H1 (cell line): ENCODE data around the gene TGM2. TPM values are rescaled to one million over a fixed set of nuclear protein-coding genes. Genes with fewer than 3 reads are reported as not detected.
A peak's percentile ranks its signal among the peaks of the same experiment; 100 is the strongest.

Experiments
- CTCF ChIA-PET: fragments of 300-600 bp; sonication (Branson Sonifier 250); formaldehyde crosslinking; loops from one replicate; lab custom pipeline; 2021; ENCODE audit not compliant: partially characterized antibody; lab: Charles Lee
- POLR2A ChIA-PET: fragments of 300-600 bp; sonication (Branson Sonifier 250); formaldehyde crosslinking; loops from one replicate; lab custom pipeline; 2021; ENCODE audit warnings: inconsistent platforms; ENCODE audit not compliant: partially characterized antibody; lab: Charles Lee
- DNase-seq, 2 experiments: peaks; one replicate each; pipeline versions ENCODE4 v3.0.0 to v3.0.0-alpha.2; 2010 to 2022; ENCODE audit warnings: low spot score in 2 of 2, low read depth in 1 of 2, mixed read lengths in 1 of 2
- FAIRE-seq: peaks from 2 replicates; lab custom pipeline; 2011; peaks lifted over from hg19 to GRCh38; lab: Jason Lieb, UNC
- H2AFZ ChIP-seq: 2 replicates; pipeline ENCODE4 v1.8.1; 2012; ENCODE audit warnings: low read length, inconsistent platforms
- H2AK5ac ChIP-seq: 2 replicates; pipeline ENCODE4 v1.6.1; 2013; ENCODE audit warnings: low read depth, low read length
- H2BK120ac ChIP-seq: replicated peaks from 2 replicates; pipeline ENCODE3; 2013; ENCODE audit warnings: low read depth, low read length, inconsistent platforms
- H2BK12ac ChIP-seq: 2 replicates; pipeline ENCODE4 v1.6.1; 2013; ENCODE audit warnings: low read depth, low read length
- H2BK15ac ChIP-seq: 2 replicates; pipeline ENCODE4 v1.6.1; 2013; ENCODE audit warnings: low read length
- H2BK20ac ChIP-seq: 2 replicates; pipeline ENCODE4 v1.6.1; 2013; ENCODE audit warnings: low read length
- H2BK5ac ChIP-seq: 2 replicates; pipeline ENCODE4 v1.6.1; 2013; ENCODE audit warnings: low read depth, low read length
- H3K14ac ChIP-seq: 2 replicates; pipeline ENCODE4 v1.6.1; 2013; ENCODE audit warnings: inconsistent platforms; ENCODE audit not compliant: insufficient read length
- H3K18ac ChIP-seq: 2 replicates; pipeline ENCODE4 v1.6.1; 2013; ENCODE audit warnings: low read length; ENCODE audit errors: extremely low read depth
- H3K23ac ChIP-seq: 2 replicates; pipeline ENCODE4 v1.6.1; 2013; ENCODE audit warnings: inconsistent platforms; ENCODE audit not compliant: insufficient read length
- H3K23me2 ChIP-seq: 2 replicates; pipeline ENCODE4 v1.6.1; 2013; ENCODE audit warnings: low read depth, low read length
- H3K27ac ChIP-seq: 2 replicates; pipeline ENCODE4 v1.6.1; 2011; ENCODE audit warnings: low read depth, low read length, inconsistent platforms
- H3K27me3 ChIP-seq, 4 experiments: replicated peaks in 1 of 4; 1 replicate in 1 of 4; 2 replicates in 3 of 4; pipeline versions ENCODE4 v1.6.1 to v1.8.1; 2011 to 2013; ENCODE audit warnings: low read length in 3 of 4, mild to moderate bottlenecking in 3 of 4, inconsistent platforms in 2 of 4, mixed read lengths in 2 of 4, moderate library complexity in 1 of 4; ENCODE audit not compliant: control insufficient read depth in 3 of 4, insufficient read depth in 3 of 4; ENCODE audit errors: extremely low read depth in 1 of 4
- H3K36me3 ChIP-seq, 4 experiments: 2 replicates each; pipeline versions ENCODE4 v1.6.1 to v1.8.1; 2011 to 2013; ENCODE audit warnings: mild to moderate bottlenecking in 4 of 4, low read length in 3 of 4, moderate library complexity in 2 of 4, control low read depth in 1 of 4, inconsistent platforms in 1 of 4; ENCODE audit not compliant: insufficient read depth in 4 of 4, control insufficient read depth in 2 of 4
- H3K4ac ChIP-seq: replicated peaks from 2 replicates; pipeline ENCODE3; 2013; ENCODE audit warnings: low read length, low read depth, mixed read lengths, inconsistent platforms; ENCODE audit not compliant: insufficient read length
- H3K4me1 ChIP-seq, 4 experiments: replicated peaks in 1 of 4; 1 replicate in 1 of 4; 2 replicates in 3 of 4; pipeline versions ENCODE4 v1.6.1 to v1.8.1; 2011 to 2013; ENCODE audit warnings: low read length in 3 of 4, inconsistent platforms in 2 of 4, mixed read lengths in 1 of 4; ENCODE audit not compliant: insufficient read depth in 4 of 4, control insufficient read depth in 3 of 4
- H3K4me2 ChIP-seq, 2 experiments: 2 replicates each; pipeline versions ENCODE4 v1.6.1 to v1.8.1; 2011 to 2013; ENCODE audit warnings: low read depth in 2 of 2, low read length in 2 of 2, control low read depth in 1 of 2, inconsistent platforms in 1 of 2, mild to moderate bottlenecking in 1 of 2; ENCODE audit not compliant: insufficient read depth in 1 of 2
- H3K4me3 ChIP-seq, 4 experiments: fragments of 200-600, 300-600 bp in 1 of 4; sonication (generic), shearing (Covaris generic), sonication (Bioruptor Twin) in 1 of 4; 2 replicates each; pipeline versions ENCODE4 v1.5.1 to v1.8.1; 2011 to 2016; ENCODE audit warnings: low read length in 4 of 4, low read depth in 3 of 4, control low read depth in 2 of 4, inconsistent platforms in 2 of 4, mild to moderate bottlenecking in 2 of 4, mixed read lengths in 1 of 4, moderate library complexity in 1 of 4; ENCODE audit not compliant: insufficient read depth in 2 of 4; ENCODE audit errors: extremely low read depth in 1 of 4
- H3K56ac ChIP-seq: replicated peaks from 2 replicates; pipeline ENCODE3; 2013; ENCODE audit warnings: low read depth, mild to moderate bottlenecking, mixed read lengths, low read length, inconsistent platforms; ENCODE audit not compliant: insufficient read length
- H3K79me1 ChIP-seq: 2 replicates; pipeline ENCODE4 v1.6.1; 2013; ENCODE audit warnings: low read depth, low read length, control low read depth
- H3K79me2 ChIP-seq, 2 experiments: 2 replicates each; pipeline versions ENCODE4 v1.6.1 to v1.8.1; 2012 to 2013; ENCODE audit warnings: low read length in 2 of 2, mild to moderate bottlenecking in 2 of 2, inconsistent platforms in 1 of 2; ENCODE audit not compliant: insufficient read depth in 2 of 2, control insufficient read depth in 1 of 2
- H3K9ac ChIP-seq, 4 experiments: replicated peaks in 1 of 4; 1 replicate in 1 of 4; 2 replicates in 3 of 4; pipeline versions ENCODE4 v1.6.1 to v1.8.1; 2011 to 2013; ENCODE audit warnings: low read depth in 3 of 4, low read length in 3 of 4, control low read depth in 2 of 4, mild to moderate bottlenecking in 2 of 4, moderate library complexity in 2 of 4, inconsistent platforms in 1 of 4; ENCODE audit errors: extremely low read depth in 1 of 4
- H3K9me3 ChIP-seq, 2 experiments: 2 replicates each; pipeline versions ENCODE4 v1.6.1 to v1.8.1; 2012 to 2013; ENCODE audit warnings: mild to moderate bottlenecking in 2 of 2, moderate library complexity in 2 of 2, control low read depth in 1 of 2, inconsistent platforms in 1 of 2, low read depth in 1 of 2, low read length in 1 of 2, mixed read lengths in 1 of 2; ENCODE audit not compliant: insufficient read depth in 2 of 2
- H4K20me1 ChIP-seq, 2 experiments: replicated peaks in 1 of 2; 2 replicates each; pipeline versions ENCODE3 to v1.8.1; 2011 to 2013; ENCODE audit warnings: inconsistent platforms in 2 of 2, low read length in 2 of 2, mild to moderate bottlenecking in 1 of 2; ENCODE audit not compliant: insufficient read depth in 2 of 2, control insufficient read depth in 1 of 2
- H4K5ac ChIP-seq: 2 replicates; pipeline ENCODE4 v1.6.1; 2013; ENCODE audit warnings: low read length, low read depth, mixed read lengths, inconsistent platforms; ENCODE audit not compliant: insufficient read length
- H4K8ac ChIP-seq: 2 replicates; pipeline ENCODE4 v1.8.0; 2013; ENCODE audit warnings: mild to moderate bottlenecking, moderate library complexity, low read length, inconsistent platforms; ENCODE audit not compliant: insufficient read depth; ENCODE audit errors: extremely low read depth
- H4K91ac ChIP-seq: replicated peaks from 2 replicates; pipeline ENCODE3; 2013; ENCODE audit warnings: low read length, mixed read lengths, inconsistent platforms; ENCODE audit not compliant: insufficient read length
- BCL11A ChIP-seq, 2 experiments: IDR thresholded peaks; one replicate each; pipeline ENCODE4 v1.6.1; 2011; ENCODE audit warnings: low read depth in 2 of 2, low read length in 2 of 2, mild to moderate bottlenecking in 2 of 2
- KDM1A ChIP-seq: fragments of 200-600, 300-600 bp; sonication (generic); IDR thresholded peaks from 2 replicates; pipeline ENCODE4 v1.7.1; 2016; ENCODE audit warnings: mild to moderate bottlenecking, low read length, borderline replicate concordance
- WGBS, 2 experiments: shearing (Covaris generic) in 1 of 2; methylation state at CpG; one replicate each; pipeline versions ENCODE4 v1.1.6 to v1.1.7; 2013 to 2015; ENCODE audit warnings: low lambda C conversion rate in 2 of 2, mixed read lengths in 2 of 2, inconsistent platforms in 1 of 2, low coverage in 1 of 2, missing lambda C conversion rate in 1 of 2; ENCODE audit not compliant: insufficient replicate concordance in 2 of 2, insufficient coverage in 1 of 2, insufficient read length in 1 of 2; ENCODE audit errors: extremely low coverage in 1 of 2, missing lambda C conversion rate in 1 of 2; 5-methylcytosine and 5-hydroxymethylcytosine counted together
- polyA plus RNA-seq, 7 experiments: library from polyadenylated mRNA; depleted of rRNA in 3 of 7; stranded (reverse) in 5 of 7; unstranded in 2 of 7; fragments of >200 nt in 5 of 7; fragments of 200-250 nt in 2 of 7; gene quantifications; 1 replicate in 5 of 7; 2 replicates in 1 of 7; 4 replicates in 1 of 7; pipeline versions ENCODE4 v1.2.1 to v1.2.3, GENCODE V29; 2011 to 2013; ENCODE audit warnings: missing spikeins in 2 of 7, mixed read lengths in 2 of 7
- total RNA-seq: library from RNA; stranded (reverse); fragmentation: NEBNext Ultra II Directional; extraction: Animal tissue kit (Norgen Biotek cat#: 25700); gene quantifications from 2 replicates; pipeline ENCODE4 v1.2.1, GENCODE V29; 2021
- TF ChIP-seq, protein P1 (sequence below): IDR thresholded peaks from 2 replicates; pipeline ENCODE4 v1.6.1; 2011; ENCODE audit warnings: low read length, improper control_type of control experiment

The TGM2 gene
- total and polyA plus RNA-seq, 2 of the 8 experiments (the other 6 are each of a cell fraction or from before 2014, with no cell fraction given): 0.86 to 1.0 TPM

DNA sequence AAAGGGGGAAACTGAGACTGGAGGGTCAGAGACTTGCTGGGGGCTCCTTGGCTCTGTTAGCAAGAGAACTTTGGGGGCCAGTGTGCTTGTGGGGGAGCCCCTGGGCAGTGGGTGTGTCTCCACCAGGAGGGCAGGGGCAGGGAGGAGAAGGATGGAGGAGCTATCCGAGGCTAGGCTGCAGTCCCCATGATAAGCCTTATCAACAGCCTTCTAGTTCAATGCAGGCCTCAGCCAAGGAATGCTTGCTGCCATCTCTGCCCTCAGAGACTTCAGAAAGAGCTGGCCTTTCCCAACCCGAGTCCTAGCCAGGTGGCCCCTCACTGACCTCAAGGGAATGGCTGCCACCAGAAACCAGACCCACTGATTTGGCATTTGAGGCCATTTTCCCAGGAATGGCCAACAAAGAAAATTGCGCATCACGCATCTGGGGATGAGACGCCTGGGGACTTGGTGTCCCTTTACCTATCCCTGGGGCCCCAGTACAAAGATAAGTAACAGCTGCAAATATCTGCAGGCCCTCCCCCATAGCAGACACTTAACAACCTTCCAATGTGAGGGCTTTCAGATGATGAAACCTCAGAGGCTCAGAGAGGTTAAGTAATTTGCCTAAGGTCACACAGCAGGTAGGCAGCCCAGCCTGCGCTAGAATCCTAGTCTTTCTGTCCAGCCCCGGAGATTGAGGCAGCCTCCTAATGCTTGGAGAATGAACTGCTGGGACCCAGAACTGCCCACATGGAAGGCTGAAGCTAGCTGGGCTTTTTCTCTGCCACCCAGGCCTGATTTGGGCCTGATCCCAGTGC is 4.9 kb downstream of the TGM2 start:
- no peaks in the 10 kb centered on the region for H4K20me1 ChIP-seq
- H2BK5ac ChIP-seq: no peak overlapping the region
- H2AK5ac ChIP-seq: no peak overlapping the region
- H2BK20ac ChIP-seq: no peak overlapping the region
- no peak for FAIRE-seq
- no peak overlapping the region for H3K18ac ChIP-seq
- no peak overlapping the region for H3K4me3 ChIP-seq
- H3K9me3 ChIP-seq: no peaks in the 10 kb centered on the region
- no peak overlapping the region for H3K27ac ChIP-seq
- H3K4me1 ChIP-seq: no peaks in the 10 kb centered on the region
- WGBS, 2 experiments: 86% methylated on average over 7 of the region's 7 CpGs; no CpG with 5 or more reads in 1 of the 2 experiments
- H3K4ac ChIP-seq: no peak overlapping the region
- no peaks in the 10 kb centered on the region for H3K79me1 ChIP-seq
- H3K9ac ChIP-seq: no peak overlapping the region
- no peak overlapping the region for H2BK15ac ChIP-seq
- no peaks in the 10 kb centered on the region; a peak in 1 of 7 replicates for H3K27me3 ChIP-seq
- ChIA-PET CTCF (interaction anchor here (0.7 to 5.2 kb wide), 9 partner anchors 9 to 103 kb away, joined by 3 to 18 read pairs (median 4); no protein-coding TSS in a partner anchor), POLR2A (no interaction called here)
- H3K36me3 ChIP-seq: no peaks in the 10 kb centered on the region
- no peak overlapping the region for H3K23ac ChIP-seq
- H3K23me2 ChIP-seq: no peaks in the 10 kb centered on the region; the same call in 1 of the 2 replicates
- no peaks in the 10 kb centered on the region for H3K79me2 ChIP-seq
- no peak overlapping the region for H2BK120ac ChIP-seq
- no peak overlapping the region for H3K14ac ChIP-seq
- H3K56ac ChIP-seq: no peak overlapping the region
- TF ChIP-seq KDM1A (peak; percentile 64; the same call in 1 of the 2 replicates), BCL11A (IDR thresholded peaks at IDR 0.05; ENCODE audit: low read depth in 2 of 2, low read length in 2 of 2) (no peak)
- TF ChIP-seq, protein P1, sequence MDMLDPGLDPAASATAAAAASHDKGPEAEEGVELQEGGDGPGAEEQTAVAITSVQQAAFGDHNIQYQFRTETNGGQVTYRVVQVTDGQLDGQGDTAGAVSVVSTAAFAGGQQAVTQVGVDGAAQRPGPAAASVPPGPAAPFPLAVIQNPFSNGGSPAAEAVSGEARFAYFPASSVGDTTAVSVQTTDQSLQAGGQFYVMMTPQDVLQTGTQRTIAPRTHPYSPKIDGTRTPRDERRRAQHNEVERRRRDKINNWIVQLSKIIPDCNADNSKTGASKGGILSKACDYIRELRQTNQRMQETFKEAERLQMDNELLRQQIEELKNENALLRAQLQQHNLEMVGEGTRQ: no peak
- no peak overlapping the region for H4K91ac ChIP-seq
- no peak for DNase-seq
- H4K5ac ChIP-seq: no peak overlapping the region
- H4K8ac ChIP-seq: no peak overlapping the region
- no peak overlapping the region for H2AFZ ChIP-seq
- no peak overlapping the region for H3K4me2 ChIP-seq
- no peak overlapping the region for H2BK12ac ChIP-seq
